Tibial nerve (tissue), 4 donors: ENCODE data around the gene MLN.

Source experiments
- EP300 ChIP-seq, 2 donors: sonication (generic); formaldehyde crosslinking; IDR thresholded peaks; one replicate each; pipeline ENCODE4 v1.6.1; 2017; ENCODE audit warnings: antibody characterized with exemption in 2 of 2, mild to moderate bottlenecking in 1 of 2
- TF ChIP-seq, protein P1 (sequence below), 5 experiments: fragments of 200-600 bp in 3 of 5; fragments of 450-650 bp in 2 of 5; sonication (generic) in 3 of 5; IDR thresholded peaks; one replicate each; pipeline ENCODE4 v1.5.1; 2016 to 2019; ENCODE audit warnings: antibody characterized with exemption in 5 of 5, mild to moderate bottlenecking in 3 of 5, moderate library complexity in 2 of 5

DNA sequence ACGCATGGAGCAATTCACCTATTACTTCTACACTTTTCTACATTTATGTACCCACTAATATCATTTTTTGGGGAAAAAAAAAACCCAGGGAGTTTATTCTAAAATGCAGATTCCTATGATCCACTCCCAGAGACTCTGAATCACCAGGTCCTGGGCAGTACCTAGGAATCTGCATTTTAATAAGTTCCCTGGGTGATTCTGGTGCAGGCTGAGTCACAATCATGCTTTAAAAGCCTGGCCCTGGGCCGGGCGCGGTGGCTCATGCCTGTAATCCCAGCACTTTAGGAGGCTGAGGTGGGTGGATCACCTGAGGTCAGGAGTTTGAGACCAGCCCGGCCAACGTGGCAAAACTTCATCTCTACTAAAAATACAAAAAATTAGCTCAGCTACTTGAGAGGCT, 43.3 kb upstream of the MLN start:
- TF ChIP-seq, protein P1, sequence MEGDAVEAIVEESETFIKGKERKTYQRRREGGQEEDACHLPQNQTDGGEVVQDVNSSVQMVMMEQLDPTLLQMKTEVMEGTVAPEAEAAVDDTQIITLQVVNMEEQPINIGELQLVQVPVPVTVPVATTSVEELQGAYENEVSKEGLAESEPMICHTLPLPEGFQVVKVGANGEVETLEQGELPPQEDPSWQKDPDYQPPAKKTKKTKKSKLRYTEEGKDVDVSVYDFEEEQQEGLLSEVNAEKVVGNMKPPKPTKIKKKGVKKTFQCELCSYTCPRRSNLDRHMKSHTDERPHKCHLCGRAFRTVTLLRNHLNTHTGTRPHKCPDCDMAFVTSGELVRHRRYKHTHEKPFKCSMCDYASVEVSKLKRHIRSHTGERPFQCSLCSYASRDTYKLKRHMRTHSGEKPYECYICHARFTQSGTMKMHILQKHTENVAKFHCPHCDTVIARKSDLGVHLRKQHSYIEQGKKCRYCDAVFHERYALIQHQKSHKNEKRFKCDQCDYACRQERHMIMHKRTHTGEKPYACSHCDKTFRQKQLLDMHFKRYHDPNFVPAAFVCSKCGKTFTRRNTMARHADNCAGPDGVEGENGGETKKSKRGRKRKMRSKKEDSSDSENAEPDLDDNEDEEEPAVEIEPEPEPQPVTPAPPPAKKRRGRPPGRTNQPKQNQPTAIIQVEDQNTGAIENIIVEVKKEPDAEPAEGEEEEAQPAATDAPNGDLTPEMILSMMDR (IDR thresholded peaks at IDR 0.05) = no peak
- no peak for TF ChIP-seq EP300 (IDR thresholded peaks at IDR 0.05)
